ENCODE measurements around the gene C16orf87.

Gene C16orf87

GRCh38 chr16:46783800-46784199, 47.2 kb downstream of the C16orf87 start:
- Histone ChIP-seq H3K36me3 (ENCODE audit: control insufficient read depth in 2 of 2, insufficient read depth in 1 of 2, low read length in 2 of 2) (no peaks in the 10 kb centered on the region), H3K4me3 (ENCODE audit: low read depth, low read length) (no peak overlapping the region), H3K4me1 (ENCODE audit: control insufficient read depth, insufficient read depth, low read length) (no peaks in the 10 kb centered on the region), H3K9me3 (ENCODE audit: control insufficient read depth, insufficient read depth, low read depth, low read length) (no peaks in the 10 kb centered on the region; the same call in 1 of the 2 replicates), H3K27ac (ENCODE audit: extremely low read depth, low read depth, low read length) (no peak overlapping the region)
- ChIA-PET CTCF (no interaction called here), POLR2A (no interaction called here)
- TF ChIP-seq ZNF837 (tag by site-specific recombination; IDR thresholded peaks at IDR 0.05): no peak
- no peak for TF ChIP-seq ZNF48 (tag by site-specific recombination; IDR thresholded peaks at IDR 0.05)
- TF ChIP-seq PRDM1 (tag by site-specific recombination; IDR thresholded peaks at IDR 0.05): peak; percentile 55

DNA sequence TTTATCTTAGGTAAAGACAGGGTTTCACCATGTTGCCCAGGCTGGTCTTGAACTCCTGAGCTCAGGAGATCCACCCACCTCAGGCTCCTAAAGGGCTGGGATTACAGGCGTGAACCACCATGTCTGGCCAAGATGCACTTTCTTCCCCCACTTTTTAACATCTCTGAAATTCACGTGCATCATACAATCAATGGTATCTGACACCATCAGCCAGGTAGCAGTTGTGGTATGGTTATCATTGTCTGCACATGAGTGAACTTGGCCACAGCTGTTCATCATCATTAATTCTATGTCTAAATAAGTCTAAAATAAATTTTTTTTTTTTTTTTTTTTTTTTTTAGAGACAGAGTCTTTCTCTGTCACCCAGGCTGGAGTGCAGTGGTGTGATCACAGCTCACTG, 48.7 kb downstream of the C16orf87 start:
- Histone ChIP-seq H3K36me3 (ENCODE audit: control insufficient read depth in 2 of 2, insufficient read depth in 1 of 2, low read length in 2 of 2) (no peaks in the 10 kb centered on the region), H3K4me3 (ENCODE audit: low read depth, low read length) (no peak overlapping the region), H3K27ac (ENCODE audit: extremely low read depth, low read depth, low read length) (no peak overlapping the region), H3K4me1 (ENCODE audit: control insufficient read depth, insufficient read depth, low read length) (no peaks in the 10 kb centered on the region), H3K9me3 (ENCODE audit: control insufficient read depth, insufficient read depth, low read depth, low read length) (no peaks in the 10 kb centered on the region; the same call in 1 of the 2 replicates)
- CTCF ChIA-PET: interaction anchor here (0.7 kb wide), 1 partner anchor 9 kb away, joined by 4 read pairs; no protein-coding TSS in a partner anchor
- no peak for TF ChIP-seq ZNF146 (tag by site-specific recombination; IDR thresholded peaks at IDR 0.05)
- POLR2A ChIA-PET: no interaction called here

DNA sequence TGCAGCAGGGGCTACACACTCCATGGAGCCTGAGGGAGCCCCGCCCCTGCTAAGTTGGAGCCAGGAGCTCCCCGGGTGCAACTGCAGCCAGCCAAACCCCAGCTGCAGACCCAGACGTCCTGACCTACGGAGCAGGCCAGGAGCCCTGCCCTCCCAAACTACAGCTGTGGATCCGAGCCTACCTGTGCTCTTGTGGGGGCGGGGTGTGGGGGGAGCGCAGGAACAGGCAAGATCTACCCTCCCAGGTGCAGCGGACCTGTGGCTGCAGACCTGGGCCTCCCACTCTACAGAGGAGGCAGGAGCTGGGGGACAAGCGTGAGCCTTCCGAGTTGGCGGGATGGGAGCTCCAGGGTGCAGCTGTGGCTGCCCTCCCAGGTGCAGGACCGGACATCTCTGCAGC, 53.2 kb downstream of the C16orf87 start:
- Histone ChIP-seq H3K27ac (ENCODE audit: extremely low read depth, low read depth, low read length) (no peak overlapping the region), H3K4me1 (ENCODE audit: control insufficient read depth, insufficient read depth, low read length) (no peaks in the 10 kb centered on the region), H3K9me3 (ENCODE audit: control insufficient read depth, insufficient read depth, low read depth, low read length) (no peaks in the 10 kb centered on the region), H3K36me3 (ENCODE audit: control insufficient read depth in 2 of 2, insufficient read depth in 1 of 2, low read length in 2 of 2) (no peaks in the 10 kb centered on the region), H3K4me3 (ENCODE audit: low read depth, low read length) (no peak overlapping the region)
- ChIA-PET POLR2A (interaction anchor here (0.8 to 1.7 kb wide), 2 partner anchors 17 to 88 kb away, joined by 3 to 10 read pairs; no protein-coding TSS in a partner anchor), CTCF (no interaction called here)
- TF ChIP-seq ZBTB6 (tag by site-specific recombination; IDR thresholded peaks at IDR 0.05) (no peak), ZNF202 (tag by site-specific recombination; IDR thresholded peaks at IDR 0.05; ENCODE audit: borderline replicate concordance) (no peak), GLIS2 (tag by site-specific recombination; IDR thresholded peaks at IDR 0.05) (no peak), ZNF837 (tag by site-specific recombination; IDR thresholded peaks at IDR 0.05) (no peak), HOXD13 (CRISPR knock-in tag; IDR thresholded peaks at IDR 0.05; ENCODE audit: borderline replicate concordance) (no peak), ZNF214 (tag by site-specific recombination; IDR thresholded peaks at IDR 0.05; ENCODE audit: borderline replicate concordance) (no peak), ZNF555 (tag by site-specific recombination; conservative IDR thresholded peaks at IDR 0.05) (no peak), KLF9 (tag by site-specific recombination; IDR thresholded peaks at IDR 0.05; ENCODE audit: low read depth) (no peak), PATZ1 (tag by site-specific recombination; IDR thresholded peaks at IDR 0.05) (no peak), ZNF354C (tag by site-specific recombination; IDR thresholded peaks at IDR 0.05; ENCODE audit: borderline replicate concordance, low read depth) (no peak), ZNF510 (tag by site-specific recombination; IDR thresholded peaks at IDR 0.05; ENCODE audit: insufficient replicate concordance) (no peak), KLF1 (tag by site-specific recombination; IDR thresholded peaks at IDR 0.05) (no peak), ZNF624 (tag by site-specific recombination; IDR thresholded peaks at IDR 0.05) (no peak), ZSCAN23 (tag by site-specific recombination; IDR thresholded peaks at IDR 0.05) (no peak), SETDB1 (IDR thresholded peaks at IDR 0.05; ENCODE audit: insufficient read length, low read length) (no peak)
- TF ChIP-seq, protein P1, sequence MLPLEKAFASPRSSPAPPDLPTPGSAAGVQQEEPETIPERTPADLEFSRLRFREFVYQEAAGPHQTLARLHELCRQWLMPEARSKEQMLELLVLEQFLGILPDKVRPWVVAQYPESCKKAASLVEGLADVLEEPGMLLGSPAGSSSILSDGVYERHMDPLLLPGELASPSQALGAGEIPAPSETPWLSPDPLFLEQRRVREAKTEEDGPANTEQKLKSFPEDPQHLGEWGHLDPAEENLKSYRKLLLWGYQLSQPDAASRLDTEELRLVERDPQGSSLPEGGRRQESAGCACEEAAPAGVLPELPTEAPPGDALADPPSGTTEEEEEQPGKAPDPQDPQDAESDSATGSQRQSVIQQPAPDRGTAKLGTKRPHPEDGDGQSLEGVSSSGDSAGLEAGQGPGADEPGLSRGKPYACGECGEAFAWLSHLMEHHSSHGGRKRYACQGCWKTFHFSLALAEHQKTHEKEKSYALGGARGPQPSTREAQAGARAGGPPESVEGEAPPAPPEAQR (tag by site-specific recombination; IDR thresholded peaks at IDR 0.05): no peak
- TF ChIP-seq, protein P2, sequence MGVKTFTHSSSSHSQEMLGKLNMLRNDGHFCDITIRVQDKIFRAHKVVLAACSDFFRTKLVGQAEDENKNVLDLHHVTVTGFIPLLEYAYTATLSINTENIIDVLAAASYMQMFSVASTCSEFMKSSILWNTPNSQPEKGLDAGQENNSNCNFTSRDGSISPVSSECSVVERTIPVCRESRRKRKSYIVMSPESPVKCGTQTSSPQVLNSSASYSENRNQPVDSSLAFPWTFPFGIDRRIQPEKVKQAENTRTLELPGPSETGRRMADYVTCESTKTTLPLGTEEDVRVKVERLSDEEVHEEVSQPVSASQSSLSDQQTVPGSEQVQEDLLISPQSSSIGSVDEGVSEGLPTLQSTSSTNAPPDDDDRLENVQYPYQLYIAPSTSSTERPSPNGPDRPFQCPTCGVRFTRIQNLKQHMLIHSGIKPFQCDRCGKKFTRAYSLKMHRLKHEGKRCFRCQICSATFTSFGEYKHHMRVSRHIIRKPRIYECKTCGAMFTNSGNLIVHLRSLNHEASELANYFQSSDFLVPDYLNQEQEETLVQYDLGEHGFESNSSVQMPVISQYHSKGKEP (tag by site-specific recombination; IDR thresholded peaks at IDR 0.05): no peak

Measured in HEK293 (cell line).